Keratinocyte (primary cell): Measurements from ENCODE around the gene ATF4. TPM values are rescaled to one million over a fixed set of nuclear protein-coding genes. Genes with fewer than 3 reads are reported as not detected.

Source experiments
- DNase-seq: peaks from one replicate; pipeline ENCODE4 v3.0.0-alpha.2; 2011; ENCODE audit warnings: low read depth, missing footprints, low spot score
- FAIRE-seq: peaks from 2 replicates; lab custom pipeline; 2011; peaks lifted over from hg19 to GRCh38; lab: Jason Lieb, UNC
- H2AFZ ChIP-seq: 2 replicates; pipeline ENCODE4 v1.6.0; 2012; ENCODE audit warnings: low read length, control low read depth, inconsistent platforms; ENCODE audit not compliant: control insufficient read depth
- H3K27ac ChIP-seq: 2 replicates; pipeline ENCODE4 v1.5.1; 2011; ENCODE audit warnings: low read length; ENCODE audit not compliant: control insufficient read depth, insufficient read depth
- H3K27me3 ChIP-seq: 3 replicates; pipeline ENCODE4 v1.6.0; 2011; ENCODE audit warnings: low read length; ENCODE audit not compliant: control insufficient read depth, insufficient read depth; ENCODE audit errors: extremely low read depth
- H3K36me3 ChIP-seq, 2 experiments: 2 replicates in 1 of 2; 3 replicates in 1 of 2; pipeline ENCODE4 v1.5.1; 2011; ENCODE audit warnings: low read length in 2 of 2, mild to moderate bottlenecking in 1 of 2; ENCODE audit not compliant: control insufficient read depth in 2 of 2, insufficient read depth in 2 of 2; ENCODE audit errors: extremely low read depth in 1 of 2
- H3K4me1 ChIP-seq: 3 replicates; pipeline ENCODE4 v1.5.1; 2011; ENCODE audit warnings: low read length; ENCODE audit not compliant: control insufficient read depth, insufficient read depth; ENCODE audit errors: extremely low read depth
- H3K4me2 ChIP-seq: 3 replicates; pipeline ENCODE4 v1.6.0; 2011; ENCODE audit warnings: low read depth, low read length; ENCODE audit not compliant: control insufficient read depth, insufficient read depth; ENCODE audit errors: extremely low read depth
- H3K4me3 ChIP-seq, 3 experiments: fragments of 200-600 bp in 1 of 3; sonication (generic) in 1 of 3; 2 replicates in 2 of 3; 3 replicates in 1 of 3; pipeline ENCODE4 v1.5.1; 2011 to 2016; ENCODE audit warnings: low read length in 3 of 3, mild to moderate bottlenecking in 3 of 3, control low read depth in 2 of 3, inconsistent platforms in 1 of 3, low read depth in 1 of 3, mixed read lengths in 1 of 3, mixed run types in 1 of 3, moderate library complexity in 1 of 3; ENCODE audit not compliant: control insufficient read depth in 2 of 3, insufficient read depth in 2 of 3; ENCODE audit errors: extremely low read depth in 1 of 3
- H3K79me2 ChIP-seq: 2 replicates; pipeline ENCODE4 v1.6.0; 2012; ENCODE audit warnings: low read length; ENCODE audit not compliant: control insufficient read depth, insufficient read depth
- H3K9ac ChIP-seq: 3 replicates; pipeline ENCODE4 v1.6.0; 2011; ENCODE audit warnings: low read length; ENCODE audit not compliant: control insufficient read depth, insufficient read depth; ENCODE audit errors: extremely low read depth
- H3K9me1 ChIP-seq: 3 replicates; pipeline ENCODE4 v1.6.0; 2011; ENCODE audit warnings: low read length; ENCODE audit not compliant: control insufficient read depth, insufficient read depth; ENCODE audit errors: extremely low read depth
- H3K9me3 ChIP-seq: 2 replicates; pipeline ENCODE4 v1.5.1; 2012; ENCODE audit warnings: low read depth, low read length; ENCODE audit not compliant: control insufficient read depth
- H4K20me1 ChIP-seq: 3 replicates; pipeline ENCODE4 v1.6.0; 2011; ENCODE audit warnings: low read length; ENCODE audit not compliant: control insufficient read depth, insufficient read depth; ENCODE audit errors: extremely low read depth
- CTCF ChIP-seq, 3 experiments: IDR thresholded peaks in 1 of 3; conservative IDR thresholded peaks in 1 of 3; optimal IDR thresholded peaks in 1 of 3; 2 replicates in 2 of 3; 3 replicates in 1 of 3; pipeline versions ENCODE3 to v1.5.1; 2011; ENCODE audit warnings: low read length in 3 of 3, mild to moderate bottlenecking in 3 of 3, moderate library complexity in 2 of 3, control low read depth in 1 of 3, inconsistent platforms in 1 of 3; ENCODE audit not compliant: insufficient read depth in 2 of 3; ENCODE audit errors: extremely low read depth in 1 of 3
- EZH2 ChIP-seq: IDR thresholded peaks from one replicate; pipeline ENCODE4 v1.6.1; 2012; ENCODE audit warnings: inconsistent platforms, mild to moderate bottlenecking, low read length, moderate library complexity
- dilution Hi-C: fragments of 300-500 bp; cut with MboI; formaldehyde crosslinking; loops from one replicate; pipeline ENCODE4 v1.7.0; 2020; ENCODE audit warnings: low sequenced_read_pairs; ENCODE audit not compliant: extremely low pct_ligation_motif_present
- polyA plus RNA-seq, 5 experiments: library from polyadenylated mRNA; depleted of rRNA in 3 of 5; stranded (reverse) in 3 of 5; stranded (forward) in 1 of 5; unstranded in 1 of 5; fragments of >200 nt; gene quantifications; 1 replicate in 1 of 5; 2 replicates in 3 of 5; 3 replicates in 1 of 5; pipeline versions ENCODE4 v1.2.1 to v1.2.3, GENCODE V29; 2011 to 2012; ENCODE audit warnings: missing spikeins in 2 of 5, low read depth in 1 of 5, low replicate concordance in 1 of 5

ATF4 gene
- polyA plus RNA-seq, 1 donor (not counting 4 experiments of a cell fraction or from before 2014, with no cell fraction given), result 629 TPM

DNA sequence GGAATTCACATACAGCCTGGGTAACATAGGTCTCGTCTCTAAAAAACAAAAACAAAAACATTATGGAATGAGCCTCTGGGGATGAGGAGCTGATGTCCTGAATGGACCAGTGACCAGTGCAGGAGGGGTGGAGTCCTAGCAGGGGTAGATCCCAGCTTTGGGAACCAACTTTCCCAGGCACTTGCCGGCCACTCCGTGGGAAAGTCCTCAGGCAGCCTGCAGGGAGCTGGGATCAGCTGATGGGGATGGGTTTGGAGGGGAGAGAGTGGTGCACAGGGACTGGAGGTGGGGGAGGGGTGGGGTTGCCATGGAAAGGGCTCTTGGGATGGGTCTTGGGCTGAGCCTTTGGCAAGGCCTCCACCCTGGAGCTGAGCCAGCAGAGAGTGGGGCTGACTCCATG is 44.5 kb upstream of the ATF4 start:
- no peak overlapping the region for H2AFZ ChIP-seq
- H3K4me1 ChIP-seq, result peaks cover 6% of the 10 kb centered on the region
- peaks cover 6% of the 10 kb centered on the region for H3K27me3 ChIP-seq
- no peaks in the 10 kb centered on the region for H3K9me3 ChIP-seq
- no peak for TF ChIP-seq CTCF (optimal IDR thresholded peaks at IDR 0.05 in 1 of 3, IDR thresholded peaks at IDR 0.05 in 1 of 3, conservative IDR thresholded peaks at IDR 0.05 in 1 of 3; ENCODE audit: extremely low read depth in 1 of 3, insufficient read depth in 2 of 3, low read length in 3 of 3)
- no peak for TF ChIP-seq EZH2
- H3K4me3 ChIP-seq, result no peak overlapping the region
- no peaks in the 10 kb centered on the region for H3K79me2 ChIP-seq
- no peak overlapping the region for H3K27ac ChIP-seq
- peaks cover 2% of the 10 kb centered on the region for H4K20me1 ChIP-seq
- no peak overlapping the region for H3K9ac ChIP-seq
- H3K4me2 ChIP-seq, result no peak overlapping the region
- DNase-seq (no peak), FAIRE-seq (no peak)
- no peaks in the 10 kb centered on the region for H3K36me3 ChIP-seq
- dilution Hi-C loops, result no loop called here
- H3K9me1 ChIP-seq, result no peaks in the 10 kb centered on the region

DNA sequence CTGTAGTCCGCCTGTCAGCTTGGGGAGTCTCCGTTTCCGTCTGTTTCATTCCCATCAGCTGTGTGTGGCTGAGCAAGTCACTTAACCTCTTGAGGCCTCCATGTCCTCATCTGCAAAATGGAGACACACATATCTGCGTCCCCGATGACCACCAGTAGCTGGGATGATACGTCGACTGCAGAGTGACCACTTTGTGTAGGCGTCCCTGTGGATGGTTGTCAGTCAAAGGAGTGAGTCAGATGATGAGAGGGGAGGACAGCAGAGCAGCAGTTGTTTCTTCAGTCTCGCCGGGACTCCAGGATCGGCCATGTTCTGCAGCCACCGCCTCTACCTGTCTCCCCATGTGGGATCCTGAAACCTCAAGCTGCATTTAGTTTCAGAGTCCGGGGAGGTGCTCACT is 43.7 kb upstream of the ATF4 start:
- H3K9me1 ChIP-seq, result no peaks in the 10 kb centered on the region
- H3K4me1 ChIP-seq, result peaks cover 5% of the 10 kb centered on the region
- no peak overlapping the region for H3K4me2 ChIP-seq
- H3K9ac ChIP-seq, result no peak overlapping the region
- H3K27ac ChIP-seq, result no peak overlapping the region
- H4K20me1 ChIP-seq, result peaks cover 2% of the 10 kb centered on the region
- dilution Hi-C loops, result no loop called here
- no peaks in the 10 kb centered on the region for H3K79me2 ChIP-seq
- DNase-seq (no peak), FAIRE-seq (no peak)
- H2AFZ ChIP-seq, result no peak overlapping the region
- no peak for TF ChIP-seq EZH2
- no peak for TF ChIP-seq CTCF (optimal IDR thresholded peaks at IDR 0.05 in 1 of 3, IDR thresholded peaks at IDR 0.05 in 1 of 3, conservative IDR thresholded peaks at IDR 0.05 in 1 of 3; ENCODE audit: extremely low read depth in 1 of 3, insufficient read depth in 2 of 3, low read length in 3 of 3)
- H3K4me3 ChIP-seq, result no peak overlapping the region
- no peaks in the 10 kb centered on the region for H3K36me3 ChIP-seq
- H3K27me3 ChIP-seq, result peaks cover 5% of the 10 kb centered on the region
- H3K9me3 ChIP-seq, result no peaks in the 10 kb centered on the region
